MCF 10A (cell line): ENCODE data around the gene NELL1. TPM values are rescaled to one million over a fixed set of nuclear protein-coding genes. Genes with fewer than 3 reads are reported as not detected.

ENCODE experiments used
- BruUV-seq: library from RNA; stranded (reverse); fragments of 400-500 nt; replicated peaks from 2 replicates; lab custom pipeline; 2021; lab: Mats Ljungman, UMichigan
- CTCF ChIA-PET: fragments of 300-600 bp; sonication (Branson Sonifier 250); formaldehyde crosslinking; extraction: SDS; loops from one replicate; lab custom pipeline; 2021; ENCODE audit warnings: antibody characterized with exemption, inconsistent platforms; lab: Yijun Ruan, JAX
- POLR2A ChIA-PET: fragments of 300-600, 350-650 bp; sonication (Branson Sonifier 250); formaldehyde crosslinking; extraction: SDS; loops from one replicate; lab custom pipeline; 2020; ENCODE audit warnings: antibody characterized with exemption, inconsistent platforms; lab: Yijun Ruan, JAX
- DNase-seq: peaks from one replicate; pipeline ENCODE4 v3.0.0-alpha.2; 2018; ENCODE audit not compliant: unreplicated experiment
- H3K27ac Mint-ChIP-seq: one replicate; pipeline ENCODE4 v1.8.0; 2022; ENCODE audit warnings: mild to moderate bottlenecking, low read depth, mixed read lengths; ENCODE audit not compliant: unreplicated experiment
- H3K27me3 Mint-ChIP-seq: one replicate; pipeline ENCODE4 v1.8.0; 2022; ENCODE audit warnings: mixed read lengths; ENCODE audit not compliant: insufficient read depth, unreplicated experiment
- H3K36me3 Mint-ChIP-seq: one replicate; pipeline ENCODE4 v1.8.0; 2022; ENCODE audit warnings: mild to moderate bottlenecking, moderate library complexity, mixed read lengths; ENCODE audit not compliant: insufficient read depth, unreplicated experiment
- H3K4me1 Mint-ChIP-seq: one replicate; pipeline ENCODE4 v1.8.0; 2022; ENCODE audit warnings: mixed read lengths; ENCODE audit not compliant: insufficient read depth, unreplicated experiment
- H3K4me3 Mint-ChIP-seq: one replicate; pipeline ENCODE4 v1.8.0; 2022; ENCODE audit warnings: mild to moderate bottlenecking, moderate library complexity, mixed read lengths; ENCODE audit not compliant: unreplicated experiment
- H3K9me3 Mint-ChIP-seq: one replicate; pipeline ENCODE4 v1.8.0; 2022; ENCODE audit warnings: mixed read lengths; ENCODE audit not compliant: unreplicated experiment
- intact Hi-C: fragments of 100-400 bp; cut with micrococcal nuclease; formaldehyde crosslinking; loops from 2 replicates; pipeline ENCODE4 v1.14.1; 2022
- total RNA-seq: library from RNA; stranded (reverse); gene quantifications from 2 replicates; pipeline ENCODE4 v1.2.3, GENCODE V29; 2022
- TF ChIP-seq, protein P1 (sequence below): fragments of 200-600 bp; IDR thresholded peaks from one replicate; pipeline ENCODE4 v1.8.0; 2022; ENCODE audit warnings: antibody characterized with exemption, mild to moderate bottlenecking; ENCODE audit not compliant: unreplicated experiment

NELL1 gene
- total RNA-seq, 1 experiment from 2014 or later = not detected

DNA sequence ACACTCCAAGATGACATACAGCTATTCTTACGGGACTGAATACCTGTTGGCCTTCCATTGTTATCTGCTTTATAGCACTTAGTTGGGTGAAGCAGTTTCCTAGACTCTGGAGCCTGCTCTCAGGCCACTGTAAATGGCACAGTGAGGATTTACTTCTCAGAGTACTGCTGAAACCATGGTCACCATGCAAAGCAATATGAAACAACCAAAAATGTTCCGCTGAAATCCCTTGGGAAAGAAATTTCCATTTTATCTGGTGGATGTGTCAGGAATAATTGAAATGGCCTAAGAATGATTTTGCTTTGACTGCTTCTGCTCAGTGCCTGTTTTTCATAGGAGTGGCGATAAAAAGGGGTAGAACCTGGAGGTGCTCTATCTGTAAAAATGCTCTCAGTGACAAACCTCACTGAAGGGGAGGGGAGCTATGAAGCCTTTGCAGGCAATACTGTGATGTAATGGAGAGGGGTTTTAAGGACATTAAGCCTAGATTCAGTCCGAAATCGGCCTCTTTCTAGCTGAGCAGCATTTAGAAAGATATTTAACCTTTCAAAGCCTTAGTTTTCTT lies 871.9 kb downstream of the NELL1 start:
- Mint-ChIP-seq H3K27ac (no peak overlapping the region), H3K4me1 (no peaks in the 10 kb centered on the region), H3K9me3 (peaks cover 29% of the 10 kb centered on the region), H3K27me3 (no peaks in the 10 kb centered on the region), H3K4me3 (no peak overlapping the region), H3K36me3 (no peaks in the 10 kb centered on the region)
- no TSS peak for BruUV-seq
- TF ChIP-seq, protein P1, sequence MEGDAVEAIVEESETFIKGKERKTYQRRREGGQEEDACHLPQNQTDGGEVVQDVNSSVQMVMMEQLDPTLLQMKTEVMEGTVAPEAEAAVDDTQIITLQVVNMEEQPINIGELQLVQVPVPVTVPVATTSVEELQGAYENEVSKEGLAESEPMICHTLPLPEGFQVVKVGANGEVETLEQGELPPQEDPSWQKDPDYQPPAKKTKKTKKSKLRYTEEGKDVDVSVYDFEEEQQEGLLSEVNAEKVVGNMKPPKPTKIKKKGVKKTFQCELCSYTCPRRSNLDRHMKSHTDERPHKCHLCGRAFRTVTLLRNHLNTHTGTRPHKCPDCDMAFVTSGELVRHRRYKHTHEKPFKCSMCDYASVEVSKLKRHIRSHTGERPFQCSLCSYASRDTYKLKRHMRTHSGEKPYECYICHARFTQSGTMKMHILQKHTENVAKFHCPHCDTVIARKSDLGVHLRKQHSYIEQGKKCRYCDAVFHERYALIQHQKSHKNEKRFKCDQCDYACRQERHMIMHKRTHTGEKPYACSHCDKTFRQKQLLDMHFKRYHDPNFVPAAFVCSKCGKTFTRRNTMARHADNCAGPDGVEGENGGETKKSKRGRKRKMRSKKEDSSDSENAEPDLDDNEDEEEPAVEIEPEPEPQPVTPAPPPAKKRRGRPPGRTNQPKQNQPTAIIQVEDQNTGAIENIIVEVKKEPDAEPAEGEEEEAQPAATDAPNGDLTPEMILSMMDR = no peak
- DNase-seq = no peak
- intact Hi-C loops = no loop called here
- ChIA-PET CTCF (interaction anchor here (0.7 kb wide), 1 partner anchor 764 kb away, joined by 3 read pairs; no protein-coding TSS in a partner anchor), POLR2A (no interaction called here)

DNA sequence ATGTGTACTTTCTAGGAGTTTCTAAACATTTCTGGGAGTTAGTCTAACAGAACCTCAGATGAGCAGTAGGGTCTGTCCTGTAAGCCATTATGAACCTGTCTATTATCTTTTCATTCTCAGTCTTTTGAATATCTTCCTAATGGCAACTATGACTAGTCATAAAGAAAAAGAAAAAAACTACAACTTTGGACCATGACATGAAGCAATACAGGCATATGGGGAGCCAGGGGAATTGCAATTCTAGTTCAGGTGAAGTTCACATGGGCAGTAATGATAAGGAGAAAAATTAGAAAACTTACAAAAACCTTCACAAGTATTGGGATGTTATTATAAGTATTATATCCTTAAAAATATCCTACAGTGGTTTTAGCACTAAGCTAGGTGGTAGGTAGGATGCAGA lies 874.5 kb downstream of the NELL1 start:
- H3K36me3 Mint-ChIP-seq = no peaks in the 10 kb centered on the region
- H3K9me3 Mint-ChIP-seq = peaks cover 35% of the 10 kb centered on the region
- H3K4me1 Mint-ChIP-seq = no peaks in the 10 kb centered on the region
- TF ChIP-seq, protein P1 = no peak
- CTCF ChIA-PET = no interaction called here
- no peak overlapping the region for H3K4me3 Mint-ChIP-seq
- DNase-seq = no peak
- POLR2A ChIA-PET = no interaction called here
- no peak overlapping the region for H3K27ac Mint-ChIP-seq
- no peaks in the 10 kb centered on the region for H3K27me3 Mint-ChIP-seq
- intact Hi-C loops = no loop called here
- no TSS peak for BruUV-seq

DNA sequence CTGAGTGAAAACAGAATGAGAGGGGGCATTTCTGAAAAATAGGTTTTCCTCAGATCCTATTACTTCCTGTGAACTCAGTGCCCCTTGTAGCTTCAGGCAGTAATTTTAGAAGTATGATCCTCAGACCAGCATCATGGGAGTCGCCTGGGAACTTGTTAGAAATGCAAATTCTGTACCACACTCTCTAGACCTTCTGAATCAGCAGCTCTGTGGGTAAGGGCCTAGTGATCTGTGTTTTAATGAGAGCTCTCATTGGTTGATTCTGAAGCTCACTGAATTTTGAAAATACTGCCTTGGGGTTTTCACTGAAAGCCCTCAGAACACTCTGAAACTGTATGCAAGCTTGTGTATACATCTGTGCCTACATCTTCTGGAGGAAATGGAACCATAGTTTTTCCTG lies 876.3 kb downstream of the NELL1 start:
- DNase-seq = no peak
- Mint-ChIP-seq H3K4me1 (no peaks in the 10 kb centered on the region), H3K4me3 (no peak overlapping the region), H3K27ac (no peak overlapping the region), H3K9me3 (peaks cover 35% of the 10 kb centered on the region), H3K27me3 (no peaks in the 10 kb centered on the region), H3K36me3 (no peaks in the 10 kb centered on the region)
- no TSS peak for BruUV-seq
- ChIA-PET CTCF (no interaction called here), POLR2A (no interaction called here)
- TF ChIP-seq, protein P1 = no peak
- intact Hi-C loops = no loop called here

DNA sequence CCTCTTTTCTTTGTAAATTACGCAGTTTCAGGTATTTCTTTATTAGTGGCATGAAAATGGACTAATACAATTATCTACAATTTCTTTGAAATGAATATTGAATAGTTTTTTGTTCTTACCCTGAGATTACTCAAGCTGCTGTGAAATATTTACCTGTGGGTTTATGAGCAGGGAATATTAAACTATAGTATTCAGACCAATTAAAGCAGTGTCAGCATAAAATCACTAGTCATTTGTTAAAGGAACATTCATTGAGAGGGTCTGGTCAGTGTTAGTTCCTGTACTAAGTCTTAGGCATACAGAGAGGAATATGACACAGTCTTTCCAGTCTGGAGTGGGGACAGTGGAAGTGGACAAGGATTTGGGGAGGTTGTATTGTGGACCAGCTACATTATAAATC lies 877.3 kb downstream of the NELL1 start:
- no peaks in the 10 kb centered on the region for H3K27me3 Mint-ChIP-seq
- POLR2A ChIA-PET = no interaction called here
- intact Hi-C loops = no loop called here
- TF ChIP-seq, protein P1 = no peak
- no peaks in the 10 kb centered on the region for H3K36me3 Mint-ChIP-seq
- no TSS peak for BruUV-seq
- H3K4me1 Mint-ChIP-seq = no peaks in the 10 kb centered on the region
- no peak overlapping the region for H3K27ac Mint-ChIP-seq
- no peak overlapping the region for H3K4me3 Mint-ChIP-seq
- H3K9me3 Mint-ChIP-seq = peaks cover 35% of the 10 kb centered on the region
- DNase-seq = no peak
- CTCF ChIA-PET = no interaction called here
